GM18951 (cell line): ENCODE measurements around the gene PDE9A.
"Not testable (repeated sequence)": the region's sequence is repeated elsewhere in the genome, so short reads cannot be mapped to it uniquely, and the experiment has no call there.

Experiments
- POLR2A ChIP-seq: IDR thresholded peaks from 4 replicates; pipeline ENCODE4 v1.6.1; 2011; ENCODE audit warnings: mild to moderate bottlenecking; ENCODE audit not compliant: insufficient read length, insufficient read depth; ENCODE audit errors: extremely low read depth
- in situ Hi-C: fragments of 300-500 bp; cut with MboI; formaldehyde crosslinking; loops from one replicate; pipeline ENCODE4 v1.12.0; 2022; ENCODE audit warnings: low sequenced_read_pairs, mixed read lengths, inconsistent platforms; ENCODE audit not compliant: unreplicated experiment

Gene PDE9A

GRCh38 chr21:42653231-42654061 lies at the start of gene PDE9A:
TSS of gene PDE9A (plus strand) at chr21:42653621. CDS start at chr21:42653815, 194 bp downstream.
- in situ Hi-C loops: no loop called here

GRCh38 chr21:42607102-42607501 lies 46.3 kb upstream of the PDE9A start:
- in situ Hi-C loops: no loop called here
- TF ChIP-seq POLR2A: no peak

More at GRCh38 chr21:42653231-42654061, at the start of gene PDE9A:
- TF ChIP-seq POLR2A: no peak

- in situ Hi-C loops: no loop called here
- TF ChIP-seq POLR2A: no peak
Observed at GRCh38 chr21:42607525-42608102, 45.8 kb upstream of the PDE9A start.

GRCh38 chr21:42608446-42608845 lies 45.0 kb upstream of the PDE9A start:
- TF ChIP-seq POLR2A: no peak
- in situ Hi-C loops: no loop called here

- no peak for TF ChIP-seq POLR2A
- in situ Hi-C loops: no loop called here
Observed at GRCh38 chr21:42609811-42610210, 43.6 kb upstream of the PDE9A start.

GRCh38 chr21:42611852-42612251 lies 41.6 kb upstream of the PDE9A start:
- TF ChIP-seq POLR2A: no peak
- in situ Hi-C loops: no loop called here

GRCh38 chr21:42612390-42612789 lies 41.0 kb upstream of the PDE9A start:
- TF ChIP-seq POLR2A: no peak
- in situ Hi-C loops: no loop called here

GRCh38 chr21:42613756-42614155 lies 39.7 kb upstream of the PDE9A start:
- in situ Hi-C loops: no loop called here

GRCh38 chr21:42614396-42614795 lies 39.0 kb upstream of the PDE9A start:
- no peak for TF ChIP-seq POLR2A
- in situ Hi-C loops: no loop called here

More at GRCh38 chr21:42613756-42614155, 39.7 kb upstream of the PDE9A start:
- no peak for TF ChIP-seq POLR2A

- no peak for TF ChIP-seq POLR2A
- in situ Hi-C loops: no loop called here
Observed at GRCh38 chr21:42614811-42615351, 38.5 kb upstream of the PDE9A start.

- in situ Hi-C loops: not testable (repeated sequence)
Observed at GRCh38 chr21:42615377-42615776, 38.0 kb upstream of the PDE9A start.

- in situ Hi-C loops: no loop called here
- TF ChIP-seq POLR2A: no peak
Observed at GRCh38 chr21:42615924-42616323, 37.5 kb upstream of the PDE9A start.

- no peak for TF ChIP-seq POLR2A
Observed at GRCh38 chr21:42616446-42616845, 37.0 kb upstream of the PDE9A start.

GRCh38 chr21:42616941-42617340 lies 36.5 kb upstream of the PDE9A start:
- no peak for TF ChIP-seq POLR2A
- in situ Hi-C loops: no loop called here

More at GRCh38 chr21:42616446-42616845, 37.0 kb upstream of the PDE9A start:
- in situ Hi-C loops: no loop called here
